GM18505 (cell line): ENCODE measurements around the gene LSP1.
A peak's percentile ranks its signal among the peaks of the same experiment; 100 is the strongest.
"Not testable (repeated sequence)": the region's sequence is repeated elsewhere in the genome, so short reads cannot be mapped to it uniquely, and the experiment has no call there.

Experiments used
- ATAC-seq: cut with Tn5 transposase; IDR thresholded peaks from one replicate; pipeline ENCODE4 v1.9.1; 2021; ENCODE audit not compliant: unreplicated experiment
- POLR2A ChIP-seq: IDR thresholded peaks from 4 replicates; pipeline ENCODE4 v1.6.1; 2011; ENCODE audit warnings: borderline replicate concordance; ENCODE audit not compliant: insufficient read depth, insufficient read length; ENCODE audit errors: extremely low read depth

The LSP1 gene

DNA sequence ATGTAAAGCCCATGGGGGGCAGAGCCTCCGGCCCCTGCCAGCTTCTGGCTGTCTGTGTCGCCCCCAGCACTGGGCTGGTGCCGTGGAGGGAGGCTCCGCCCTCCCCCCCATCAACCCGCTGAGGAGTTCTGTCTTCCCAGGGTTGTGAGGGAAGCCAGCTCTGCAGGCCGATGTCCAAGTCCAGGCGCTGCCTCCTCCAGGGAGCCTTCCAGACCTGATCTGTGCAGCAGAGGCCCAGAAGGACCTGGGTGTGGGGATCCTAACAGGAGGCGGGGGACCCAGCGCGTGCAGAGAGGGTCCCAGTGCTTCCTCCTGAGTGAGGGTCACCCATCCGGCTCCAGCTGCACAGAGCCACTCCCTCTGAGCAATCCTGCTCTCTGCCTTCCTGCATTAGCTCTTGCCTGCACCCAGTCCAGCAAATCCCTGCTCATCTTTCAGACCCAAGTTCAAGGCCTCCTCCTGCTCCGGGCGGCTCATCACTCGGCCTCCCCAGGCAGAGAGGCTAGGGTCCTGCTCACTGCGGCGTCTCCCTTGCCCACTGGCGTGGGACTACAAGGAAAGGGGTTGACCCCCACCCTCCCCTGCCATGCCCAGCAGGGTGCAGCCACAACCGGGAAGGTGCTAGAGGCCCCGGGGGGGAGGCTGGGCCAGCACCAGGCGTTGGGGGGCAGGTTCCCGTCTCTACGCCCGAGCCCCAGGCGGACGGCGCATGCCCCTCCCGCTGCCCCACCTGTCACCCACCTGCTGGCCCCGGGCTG lies 22.4 kb downstream of the LSP1 start:
- no peak for ATAC-seq
- TF ChIP-seq POLR2A, result no peak

DNA sequence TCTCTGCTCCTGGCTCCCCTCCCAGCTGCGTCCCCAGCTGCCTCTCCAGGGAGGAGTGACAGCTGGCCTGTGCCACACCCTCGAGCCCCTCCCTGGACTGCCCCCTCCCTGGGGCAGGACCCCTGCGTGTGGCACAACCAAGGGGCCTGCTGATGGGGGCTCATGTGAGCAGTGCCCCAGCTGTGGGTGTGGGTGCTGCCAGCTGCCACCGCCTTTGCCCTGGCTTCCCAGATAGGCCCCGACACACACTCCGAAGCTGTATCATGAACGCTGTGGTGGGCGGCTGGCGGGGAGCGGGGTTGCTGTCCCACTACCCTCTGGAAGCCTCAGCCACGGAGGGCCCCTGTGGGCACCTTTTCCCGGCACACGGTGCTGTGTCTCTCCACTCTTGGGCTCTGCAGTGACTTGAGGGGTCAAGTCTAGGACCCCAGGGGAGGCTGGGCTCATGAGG lies 23.0 kb downstream of the LSP1 start:
- ATAC-seq, result not testable (repeated sequence)

DNA sequence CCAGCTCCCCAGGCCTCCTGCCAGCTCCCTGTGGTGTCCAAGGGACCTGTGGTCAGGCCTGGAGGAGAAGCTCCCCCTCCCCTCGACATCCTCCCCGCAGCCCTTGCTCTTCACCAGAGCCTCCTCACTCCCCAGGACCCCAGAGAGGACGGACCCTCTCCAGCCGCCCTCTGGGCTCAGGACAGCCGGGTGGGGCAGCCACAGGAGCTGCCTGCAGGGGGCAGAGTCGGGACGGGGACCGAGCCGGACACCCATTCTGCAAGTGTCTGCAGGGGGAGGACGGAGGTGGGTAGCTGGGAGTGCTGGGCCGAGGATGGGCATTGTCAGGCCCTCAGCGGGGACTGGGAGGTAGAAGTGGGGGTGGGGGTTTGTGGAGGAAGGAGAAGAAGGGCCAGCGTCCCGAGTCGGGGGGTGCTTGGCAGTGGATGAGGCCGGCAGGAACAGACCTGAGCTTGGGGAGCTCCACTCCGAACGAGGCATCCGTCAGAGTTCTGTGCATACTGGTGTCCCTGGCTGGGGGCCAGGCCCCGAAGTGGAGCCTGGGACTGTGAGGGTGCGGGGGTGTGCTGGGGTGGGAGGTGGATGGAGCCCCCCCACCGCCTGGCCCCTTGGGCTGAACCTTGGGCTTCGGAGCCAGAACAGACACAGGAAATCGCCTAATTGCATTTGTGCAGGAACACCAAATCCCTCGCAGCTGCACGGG lies 23.6 kb downstream of the LSP1 start:
- ATAC-seq, result no peak
- no peak for TF ChIP-seq POLR2A

DNA sequence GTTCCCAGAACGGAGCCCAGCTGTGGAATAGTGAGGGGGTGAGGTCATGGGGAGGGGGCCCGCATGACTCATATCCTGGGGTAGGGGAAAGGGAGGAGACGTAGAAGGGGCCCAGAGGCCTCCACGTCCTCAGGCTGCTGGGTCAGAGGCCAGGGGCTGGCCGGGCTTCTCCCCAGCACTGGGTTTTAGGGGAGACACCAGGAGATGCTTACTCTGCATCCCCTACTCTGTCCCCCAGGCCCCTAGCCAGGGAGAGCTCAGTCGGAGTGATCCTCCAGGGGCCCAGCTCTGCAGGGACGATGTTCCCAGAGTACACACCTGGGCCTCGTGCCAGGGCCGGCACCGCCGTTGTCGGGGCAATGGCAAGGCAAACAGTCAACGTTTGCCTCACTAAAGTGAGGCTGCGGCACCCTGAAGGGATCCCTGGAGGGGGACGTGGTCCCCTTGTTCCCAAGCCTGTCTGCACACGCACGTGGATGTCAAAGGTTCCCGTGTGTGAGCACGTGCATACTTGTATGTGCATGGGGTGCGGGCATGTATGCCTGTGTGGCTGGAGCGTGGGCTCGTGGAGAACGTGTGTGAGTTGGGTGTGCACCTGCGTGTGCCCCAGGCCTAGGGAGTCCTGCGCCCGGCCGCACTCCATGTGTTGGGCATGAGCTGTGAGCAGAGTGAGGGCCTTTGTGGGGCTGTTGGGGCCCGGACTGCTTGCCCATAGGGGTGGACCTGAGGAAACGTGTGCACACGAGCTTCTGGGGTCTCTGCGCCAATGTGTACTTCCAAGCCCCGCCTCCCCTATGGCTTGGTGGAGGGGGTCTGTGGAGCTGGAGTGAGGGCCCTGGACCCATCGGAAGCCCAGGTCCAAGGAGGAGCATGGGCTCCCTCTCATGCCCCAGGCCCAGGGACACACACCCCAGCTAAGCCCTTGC lies 24.6 kb downstream of the LSP1 start:
- peak; percentile 10 for TF ChIP-seq POLR2A
- no peak for ATAC-seq

DNA sequence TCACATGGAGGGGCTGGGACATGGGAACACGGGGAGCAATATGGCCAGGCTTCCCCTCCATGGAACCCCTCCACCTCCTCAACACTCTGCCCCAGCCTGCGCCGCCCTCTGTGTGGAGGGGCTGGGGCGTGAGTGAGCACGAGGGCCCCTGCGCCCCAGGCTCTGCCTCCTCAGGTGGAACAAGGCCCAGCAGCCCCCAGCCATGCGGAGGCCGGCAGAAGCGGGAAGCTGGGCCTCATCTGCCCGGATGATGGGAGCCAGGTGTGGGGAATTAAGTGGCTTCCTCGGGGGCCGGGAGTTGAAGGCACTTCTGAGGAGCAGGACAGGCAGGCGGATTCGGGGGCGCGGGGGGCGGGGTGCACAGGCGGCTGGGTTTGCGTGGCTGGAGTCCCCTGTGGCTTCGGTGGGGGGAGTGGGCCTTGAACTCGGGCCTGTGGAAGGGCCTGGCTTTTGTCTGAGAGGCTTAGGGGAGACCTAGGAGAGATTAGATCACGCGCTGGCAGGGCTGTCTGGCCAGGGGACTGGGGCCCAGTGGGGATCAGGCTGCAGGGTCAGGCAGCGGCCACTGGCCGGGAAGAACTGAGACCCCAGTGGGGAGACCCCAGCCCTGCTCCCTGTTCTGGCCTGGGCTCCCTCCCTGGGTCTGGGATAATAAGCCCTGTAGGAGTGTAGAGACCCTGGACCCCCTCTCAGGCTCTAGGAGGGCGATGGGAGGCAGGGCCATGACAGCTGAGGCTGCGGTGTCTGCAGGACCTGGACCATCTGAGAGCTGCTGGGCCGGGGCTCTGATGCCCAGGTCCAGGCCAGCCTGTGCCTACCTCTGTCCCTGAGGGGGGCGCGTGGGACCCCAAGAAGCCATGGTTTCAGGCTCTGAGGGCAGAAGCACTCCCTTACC lies 25.5 kb downstream of the LSP1 start:
- no peak for TF ChIP-seq POLR2A
- no peak for ATAC-seq

DNA sequence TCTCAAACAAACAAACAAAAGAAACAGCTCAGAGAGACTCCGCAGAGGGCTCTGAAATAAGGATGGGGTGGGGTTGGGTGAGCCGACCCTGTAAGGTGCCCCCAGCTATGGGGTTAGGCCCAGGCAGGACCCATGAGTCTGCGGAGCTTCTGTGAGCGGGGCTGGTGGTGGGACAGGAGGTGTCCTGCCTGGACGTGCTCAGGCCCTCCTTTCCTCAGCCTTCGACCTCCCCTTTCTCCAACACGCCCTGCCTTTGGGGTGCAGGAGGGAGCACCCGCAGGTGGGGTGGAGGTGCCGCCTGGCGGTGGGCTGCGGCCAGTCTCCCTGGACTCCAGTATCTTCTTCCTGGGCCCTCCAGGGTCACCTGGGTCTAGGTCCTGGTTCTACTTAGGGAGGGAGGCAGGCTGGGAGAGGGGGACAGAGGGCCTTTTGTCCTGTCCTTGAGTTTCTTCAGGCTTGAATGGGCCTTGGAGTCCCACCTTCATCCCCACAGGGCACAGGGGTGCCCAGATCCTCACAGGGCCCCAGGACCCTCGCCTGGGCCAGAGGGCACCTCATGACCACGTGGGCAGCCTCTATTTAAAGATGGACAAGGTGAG lies 26.6 kb downstream of the LSP1 start:
- no peak for TF ChIP-seq POLR2A

DNA sequence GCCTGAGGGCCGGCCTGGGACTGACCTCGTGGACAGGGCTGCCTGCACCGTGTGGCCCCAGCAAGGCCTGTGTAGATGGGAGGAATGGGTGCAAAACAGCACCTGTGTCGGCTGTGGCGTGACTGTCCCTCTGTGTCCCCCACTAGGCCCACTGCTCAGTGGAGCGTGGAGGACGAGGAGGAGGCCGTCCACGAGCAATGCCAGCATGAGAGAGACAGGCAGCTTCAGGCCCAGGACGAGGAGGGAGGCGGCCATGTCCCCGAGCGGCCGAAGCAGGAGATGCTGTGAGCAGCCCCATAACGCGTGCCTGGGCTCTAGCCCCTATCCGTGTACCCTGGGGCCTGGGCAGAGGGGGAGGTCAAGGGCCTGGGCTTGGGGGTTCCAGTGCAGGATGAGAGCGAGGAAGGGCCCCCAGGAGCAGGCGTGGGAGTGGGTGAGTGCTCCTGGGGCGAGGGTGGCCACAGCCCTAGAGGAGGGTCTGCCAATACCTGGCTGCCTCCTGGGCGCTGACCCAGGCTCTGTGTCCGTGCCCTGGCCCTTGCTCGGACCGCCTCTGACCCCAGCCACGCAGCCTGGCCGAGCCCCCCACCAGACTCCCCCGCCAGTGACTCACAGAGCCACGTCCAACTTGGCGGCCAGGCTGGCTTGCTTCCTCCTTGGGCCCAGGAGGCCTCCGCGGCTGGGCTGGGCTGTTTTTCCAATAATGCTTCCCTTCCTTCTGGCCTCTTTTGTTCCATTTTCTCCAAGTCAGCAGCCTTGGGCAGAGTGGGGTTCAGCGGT lies 27.2 kb downstream of the LSP1 start:
- no peak for ATAC-seq
- TF ChIP-seq POLR2A, result no peak

More for the DNA sequence above, 26.6 kb downstream of the LSP1 start:
- no peak for ATAC-seq

DNA sequence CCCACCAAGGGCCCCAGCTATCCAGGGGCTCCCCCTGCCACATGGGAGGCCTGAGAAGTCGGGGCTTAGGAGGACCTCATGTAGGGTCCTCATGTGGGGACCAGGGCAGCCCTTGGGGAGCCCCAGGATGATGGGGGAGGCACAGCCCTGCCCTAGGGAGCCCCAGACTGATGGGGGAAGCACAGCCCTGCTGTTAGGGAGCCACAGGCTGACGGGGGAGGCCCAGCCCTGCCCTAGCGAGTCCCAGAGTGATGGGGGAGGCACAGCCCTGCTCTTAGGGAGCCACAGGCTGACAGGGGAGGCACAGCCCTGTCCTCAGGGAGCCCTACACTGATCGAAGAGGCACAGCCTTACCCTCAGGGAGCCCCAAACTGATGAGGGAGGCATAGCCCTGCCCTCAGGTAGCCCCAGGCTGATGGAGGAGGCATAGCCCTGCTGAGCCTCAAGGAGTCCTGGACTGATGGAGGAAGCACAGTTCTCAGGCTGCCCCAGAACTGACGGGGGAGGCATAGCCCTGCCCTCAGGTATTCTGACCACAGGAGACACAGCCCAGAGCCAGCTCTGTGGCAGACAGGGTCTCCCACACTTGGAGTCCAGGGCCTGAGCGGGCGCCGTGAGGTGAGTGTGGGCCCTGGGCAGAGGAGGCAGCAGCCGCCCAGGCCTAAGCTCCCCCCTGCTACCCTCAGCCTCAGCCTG lies 28.0 kb downstream of the LSP1 start:
- no peak for ATAC-seq
- TF ChIP-seq POLR2A, result no peak

DNA sequence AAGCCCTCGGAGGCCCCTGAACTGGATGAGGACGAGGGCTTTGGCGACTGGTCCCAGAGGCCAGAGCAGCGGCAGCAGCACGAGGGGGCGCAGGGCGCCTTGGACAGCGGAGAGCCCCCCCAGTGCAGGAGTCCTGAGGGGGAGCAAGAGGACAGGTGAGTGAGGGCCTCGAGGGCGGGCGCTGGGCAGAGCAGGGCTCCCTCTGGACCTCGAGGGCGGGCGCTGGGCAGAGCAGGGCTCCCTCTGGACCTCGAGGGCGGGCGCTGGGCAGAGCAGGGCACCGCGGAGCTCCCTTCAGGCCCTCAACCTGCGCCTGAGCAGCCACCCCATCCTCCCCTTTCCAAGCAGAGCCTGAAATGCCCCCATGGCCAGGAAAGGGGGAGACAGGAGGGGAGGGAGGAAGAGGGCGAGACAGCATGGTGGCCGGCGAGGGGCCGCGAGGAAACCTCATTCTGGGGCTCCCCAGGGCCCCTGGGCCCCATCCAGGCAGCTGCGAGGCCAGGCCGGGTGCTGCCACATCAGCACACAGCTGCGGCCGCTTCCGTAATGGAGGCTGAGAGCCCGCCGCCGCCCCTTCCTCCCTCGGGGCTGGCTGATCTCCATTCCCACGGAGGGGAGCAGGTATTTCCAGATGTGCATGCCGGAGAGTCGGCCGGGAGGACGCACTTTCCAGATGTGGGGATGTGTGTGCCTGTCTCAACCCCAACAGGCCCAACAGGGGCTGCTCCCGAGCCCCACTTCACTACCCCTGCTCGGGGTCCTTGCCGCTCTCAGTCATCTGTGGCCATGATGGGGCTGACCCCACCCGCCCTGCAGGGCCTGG lies 28.8 kb downstream of the LSP1 start:
- TF ChIP-seq POLR2A, result no peak
- ATAC-seq, result no peak

DNA sequence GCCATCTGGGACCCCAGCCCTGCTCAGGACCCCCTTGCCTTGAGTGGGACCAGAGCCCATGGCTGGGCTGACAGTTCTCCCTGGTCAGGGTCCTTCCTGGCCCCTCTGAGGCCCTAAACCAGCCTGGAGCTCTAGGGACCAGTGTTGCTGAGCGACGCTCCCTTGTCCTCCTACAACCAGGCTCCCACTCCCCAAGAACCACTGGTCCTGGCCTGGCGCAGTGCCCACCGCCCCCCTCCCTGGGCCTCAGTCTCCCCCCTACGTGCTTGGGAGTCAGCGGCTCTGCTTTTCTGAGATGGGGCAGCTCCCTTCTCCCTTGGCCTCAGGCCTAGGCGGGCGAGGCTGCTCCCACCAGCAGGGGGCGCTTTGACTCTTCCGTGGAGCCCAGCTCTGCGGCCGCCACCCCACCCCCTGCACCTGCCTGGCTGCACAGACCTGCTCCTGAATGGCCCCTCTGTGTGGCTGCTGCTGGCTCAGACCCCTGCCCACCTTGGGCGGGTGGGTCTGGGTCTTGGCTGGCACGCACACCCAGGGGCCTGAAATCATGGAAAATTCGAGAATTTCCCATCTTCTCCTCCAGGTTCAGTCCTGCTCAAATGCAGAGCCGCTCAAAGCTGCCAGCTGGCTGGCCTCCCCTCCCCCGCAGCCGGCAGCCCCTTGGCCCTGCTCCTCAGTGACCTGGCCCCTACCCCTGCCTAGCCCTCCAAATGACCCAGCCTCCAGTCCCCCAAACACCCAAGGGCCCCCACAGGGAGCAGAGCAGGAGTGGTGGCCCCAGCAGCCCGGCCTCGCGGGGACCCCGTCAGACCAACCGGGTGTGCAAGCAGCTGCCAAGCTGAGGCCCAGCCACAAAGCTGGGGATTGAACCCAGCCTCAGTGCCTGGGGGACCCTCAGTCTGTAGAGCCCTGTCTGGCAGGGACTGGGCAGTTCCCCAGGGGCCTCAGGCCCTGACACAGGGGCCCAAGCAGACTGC lies 29.7 kb downstream of the LSP1 start:
- ATAC-seq, result no peak
- TF ChIP-seq POLR2A, result no peak
